ENCODE results near the gene EXOC4. TPM values are rescaled to one million over a fixed set of nuclear protein-coding genes. Genes with fewer than 3 reads are reported as not detected.
"Not testable (repeated sequence)": the region's sequence is repeated elsewhere in the genome, so short reads cannot be mapped to it uniquely, and the experiment has no call there.

EXOC4 gene
- total RNA-seq, 4 donors from 2014 or later: 59.2 to 88.7 (median 71.6) TPM

- TF ChIP-seq CTCF (IDR thresholded peaks at IDR 0.05): no peak
- no peak for ATAC-seq (ENCODE audit: low FRiP score)
- DNase-seq (ENCODE audit: low spot score): no peak
Observed at GRCh38 chr7:133275008-133275407, 22.1 kb downstream of the EXOC4 start.

GRCh38 chr7:133275446-133276095 is 22.7 kb downstream of the EXOC4 start:
- no peak for TF ChIP-seq CTCF (IDR thresholded peaks at IDR 0.05)
- DNase-seq (ENCODE audit: low spot score) (no peak), ATAC-seq (ENCODE audit: low FRiP score) (no peak)

- not testable (repeated sequence) for DNase-seq (ENCODE audit: low spot score); ATAC-seq (ENCODE audit: low FRiP score)
Observed at GRCh38 chr7:133278975-133279374, 26.1 kb downstream of the EXOC4 start.

- TF ChIP-seq CTCF (IDR thresholded peaks at IDR 0.05): no peak
- DNase-seq (ENCODE audit: low spot score) (no peak), ATAC-seq (ENCODE audit: low FRiP score) (no peak)
Observed at GRCh38 chr7:133282094-133282493, 29.2 kb downstream of the EXOC4 start.

- ATAC-seq (ENCODE audit: low FRiP score) (no peak), DNase-seq (ENCODE audit: low spot score) (no peak)
- TF ChIP-seq CTCF (IDR thresholded peaks at IDR 0.05): no peak
Observed at GRCh38 chr7:133284092-133284491, 31.2 kb downstream of the EXOC4 start.

GRCh38 chr7:133288970-133289369 is 36.1 kb downstream of the EXOC4 start:
- no peak for ATAC-seq (ENCODE audit: low FRiP score)
- TF ChIP-seq CTCF (IDR thresholded peaks at IDR 0.05): no peak

GRCh38 chr7:133290041-133290440 is 37.2 kb downstream of the EXOC4 start:
- TF ChIP-seq CTCF (IDR thresholded peaks at IDR 0.05): no peak
- DNase-seq (ENCODE audit: low spot score) (no peak), ATAC-seq (ENCODE audit: low FRiP score) (no peak)

More at GRCh38 chr7:133288970-133289369, 36.1 kb downstream of the EXOC4 start:
- DNase-seq (ENCODE audit: low spot score): no peak

All from omental fat pad (tissue), 4 donors.